VCaP (cell line): ENCODE results near the gene KCNJ1.

Source experiments
- H3K27ac ChIP-seq: fragments of 450-650 bp; 2 replicates; pipeline ENCODE4 v1.5.1; 2017
- TF ChIP-seq, protein P1 (sequence below): fragments of 450-650 bp; conservative IDR thresholded peaks from 2 replicates; pipeline ENCODE4 v1.5.1; 2017; ENCODE audit warnings: mild to moderate bottlenecking, moderate library complexity

KCNJ1 gene

DNA sequence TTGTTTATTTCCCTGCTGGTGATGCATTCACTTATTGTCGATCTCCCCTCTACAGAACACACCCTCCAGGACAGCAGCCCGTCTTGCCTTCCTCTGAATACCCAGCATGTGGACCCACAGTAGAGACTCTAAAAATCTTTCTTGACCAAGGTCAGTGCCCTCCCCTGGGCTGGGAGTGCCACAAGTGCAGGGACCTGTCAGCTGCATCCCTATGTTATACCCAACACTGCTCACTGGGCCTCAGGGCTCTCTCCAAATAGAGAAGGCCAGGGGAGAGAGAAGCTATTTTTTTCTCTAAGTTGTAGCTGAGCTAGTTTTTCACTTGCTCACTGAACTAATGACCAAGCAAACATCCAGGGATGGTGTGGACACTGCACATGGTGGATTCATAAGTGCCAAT lies 9.8 kb downstream of the KCNJ1 start:
- no peak overlapping the region for H3K27ac ChIP-seq
- TF ChIP-seq, protein P1, sequence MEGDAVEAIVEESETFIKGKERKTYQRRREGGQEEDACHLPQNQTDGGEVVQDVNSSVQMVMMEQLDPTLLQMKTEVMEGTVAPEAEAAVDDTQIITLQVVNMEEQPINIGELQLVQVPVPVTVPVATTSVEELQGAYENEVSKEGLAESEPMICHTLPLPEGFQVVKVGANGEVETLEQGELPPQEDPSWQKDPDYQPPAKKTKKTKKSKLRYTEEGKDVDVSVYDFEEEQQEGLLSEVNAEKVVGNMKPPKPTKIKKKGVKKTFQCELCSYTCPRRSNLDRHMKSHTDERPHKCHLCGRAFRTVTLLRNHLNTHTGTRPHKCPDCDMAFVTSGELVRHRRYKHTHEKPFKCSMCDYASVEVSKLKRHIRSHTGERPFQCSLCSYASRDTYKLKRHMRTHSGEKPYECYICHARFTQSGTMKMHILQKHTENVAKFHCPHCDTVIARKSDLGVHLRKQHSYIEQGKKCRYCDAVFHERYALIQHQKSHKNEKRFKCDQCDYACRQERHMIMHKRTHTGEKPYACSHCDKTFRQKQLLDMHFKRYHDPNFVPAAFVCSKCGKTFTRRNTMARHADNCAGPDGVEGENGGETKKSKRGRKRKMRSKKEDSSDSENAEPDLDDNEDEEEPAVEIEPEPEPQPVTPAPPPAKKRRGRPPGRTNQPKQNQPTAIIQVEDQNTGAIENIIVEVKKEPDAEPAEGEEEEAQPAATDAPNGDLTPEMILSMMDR: no peak

- TF ChIP-seq, protein P1: no peak
- H3K27ac ChIP-seq: no peak overlapping the region
Measured at GRCh38 chr11:128856241-128856640, 10.9 kb downstream of the KCNJ1 start.

- TF ChIP-seq, protein P1: no peak
- no peak overlapping the region for H3K27ac ChIP-seq
Measured at GRCh38 chr11:128854841-128855240, 12.3 kb downstream of the KCNJ1 start.

- H3K27ac ChIP-seq: no peak overlapping the region
- TF ChIP-seq, protein P1: no peak
Measured at GRCh38 chr11:128853559-128853958, 13.5 kb downstream of the KCNJ1 start.

DNA sequence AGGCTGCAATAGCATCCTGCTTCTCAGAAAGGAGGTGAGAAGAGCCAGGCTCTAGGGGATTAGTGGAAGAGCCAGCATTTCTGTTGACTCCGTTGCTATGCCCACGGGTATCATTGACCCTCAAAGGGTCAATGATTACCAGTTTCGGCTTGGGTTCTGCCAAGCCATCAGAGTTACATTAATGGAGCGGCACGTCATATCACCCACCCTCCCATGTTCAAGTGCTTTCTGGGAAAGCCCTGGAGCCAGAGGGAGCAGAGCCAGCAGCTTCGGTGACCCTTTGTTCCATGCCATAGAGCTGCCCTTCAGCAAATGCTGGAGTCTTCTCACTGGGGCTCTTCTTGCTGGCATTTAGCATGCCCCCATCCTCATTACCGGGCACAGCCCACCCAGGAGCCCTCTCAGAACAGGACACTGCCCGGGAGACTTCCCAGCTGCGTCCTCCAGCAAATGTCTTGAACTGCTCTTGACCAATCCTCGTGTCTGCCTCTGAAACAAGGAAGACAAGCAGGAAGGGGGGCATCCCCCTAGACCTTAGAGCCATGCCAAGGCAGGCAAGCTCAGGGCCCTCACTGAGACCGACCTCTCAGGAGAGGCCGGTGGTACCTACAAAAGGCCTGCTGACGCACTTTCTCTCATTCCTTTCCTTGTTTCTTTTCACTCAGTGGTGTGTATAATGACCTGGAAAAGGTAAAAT lies 14.6 kb downstream of the KCNJ1 start:
- H3K27ac ChIP-seq: no peak overlapping the region
- TF ChIP-seq, protein P1: no peak

DNA sequence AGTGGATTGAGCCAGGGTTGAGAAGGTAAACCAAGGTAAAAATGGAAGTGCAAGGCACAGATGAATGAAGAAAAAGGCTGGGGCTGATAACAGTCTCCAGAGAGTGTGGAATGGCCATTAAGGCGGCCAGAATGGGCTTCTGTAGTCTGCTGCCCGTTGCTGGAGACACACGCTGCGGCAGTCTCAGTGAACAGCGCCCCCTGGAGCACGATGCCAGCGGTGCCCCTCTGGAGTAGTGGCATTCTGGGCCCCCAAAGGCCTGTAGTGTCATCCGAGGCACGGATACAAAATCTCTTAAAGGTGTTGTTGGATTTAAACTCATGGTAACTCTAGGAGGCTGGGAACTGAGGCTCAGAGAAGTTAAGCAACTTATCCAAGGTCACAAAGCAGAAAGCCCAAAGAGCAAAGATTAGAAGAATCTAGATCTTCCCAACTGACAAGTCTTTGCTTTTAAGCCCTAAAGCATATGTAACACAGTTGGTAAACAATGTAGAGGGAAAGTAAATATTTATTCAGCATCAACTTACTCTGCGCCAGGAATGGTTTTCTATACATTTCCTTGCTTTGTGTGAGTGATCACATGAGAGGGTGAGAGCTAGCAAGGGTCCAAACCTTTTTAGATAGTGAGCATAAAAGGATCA lies 18.2 kb downstream of the KCNJ1 start:
- H3K27ac ChIP-seq: no peak overlapping the region
- TF ChIP-seq, protein P1: peak; percentile 40

DNA sequence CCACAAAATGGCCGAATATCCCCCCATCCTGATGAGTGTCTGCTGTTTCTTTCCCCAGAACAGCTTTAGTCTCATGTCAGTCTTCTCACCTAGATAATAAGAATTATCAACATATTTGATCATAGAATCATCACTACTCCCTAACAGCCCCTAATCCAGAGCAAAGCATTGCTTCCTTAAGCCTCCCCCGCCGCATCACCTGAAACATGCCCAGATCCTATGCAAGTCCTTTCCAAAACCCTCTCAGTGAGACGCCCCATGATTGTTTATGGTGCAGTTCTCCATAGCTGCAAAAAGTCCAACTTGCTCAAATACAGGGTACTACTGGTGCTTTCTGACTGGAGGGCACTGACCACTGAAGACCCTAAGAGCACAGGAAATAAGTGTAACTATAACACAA lies 20.1 kb downstream of the KCNJ1 start:
- TF ChIP-seq, protein P1: no peak
- no peak overlapping the region for H3K27ac ChIP-seq
